Activated B cell treated with CpG ODN at 0.5 μM for 24 hours (primary cell): Measurements from ENCODE around the gene MRPL55. TPM values are rescaled to one million over a fixed set of nuclear protein-coding genes. Genes with fewer than 3 reads are reported as not detected.
"Not testable (repeated sequence)": the region's sequence is repeated elsewhere in the genome, so short reads cannot be mapped to it uniquely, and the experiment has no call there.

ENCODE experiments used
- ATAC-seq: fragments of 200-7000 bp; cut with Tn5 transposase; one replicate; pipeline ENCODE4 v1.10.0; 2021; ENCODE audit warnings: low read depth, mild to moderate bottlenecking, moderate library complexity
- CTCF ChIA-PET: fragments of 350-600 bp; sonication (Branson Sonifier 250); formaldehyde crosslinking; loops from one replicate; lab custom pipeline; 2021; ENCODE audit warnings: antibody characterized with exemption; lab: Charles Lee
- POLR2A ChIA-PET: fragments of 350-600 bp; sonication (Branson Sonifier 250); formaldehyde crosslinking; loops from one replicate; lab custom pipeline; 2021; ENCODE audit warnings: antibody characterized with exemption; lab: Charles Lee
- DNase-seq: peaks from one replicate; pipeline ENCODE4 v3.0.0; 2022
- H3K27ac Mint-ChIP-seq: one replicate; pipeline ENCODE4 v1.8.0; 2020; ENCODE audit warnings: mixed read lengths
- H3K27me3 Mint-ChIP-seq: one replicate; pipeline ENCODE4 v1.8.0; 2021; ENCODE audit warnings: mixed read lengths
- H3K36me3 Mint-ChIP-seq: one replicate; pipeline ENCODE4 v1.8.0; 2021; ENCODE audit warnings: low read depth, mixed read lengths
- H3K4me1 Mint-ChIP-seq: one replicate; pipeline ENCODE4 v1.8.0; 2021; ENCODE audit warnings: mixed read lengths
- H3K4me3 Mint-ChIP-seq: one replicate; pipeline ENCODE4 v1.8.0; 2020; ENCODE audit warnings: mild to moderate bottlenecking, mixed read lengths
- H3K9me3 Mint-ChIP-seq: one replicate; pipeline ENCODE4 v1.8.0; 2020; ENCODE audit warnings: mixed read lengths
- CTCF ChIP-seq: fragments of 200-600 bp; IDR thresholded peaks from one replicate; pipeline ENCODE4 v1.8.0; 2022; ENCODE audit warnings: antibody characterized with exemption, mild to moderate bottlenecking
- intact Hi-C: fragments of 100-400 bp; cut with micrococcal nuclease; formaldehyde crosslinking; loops from one replicate; pipeline ENCODE4 v1.15.1; 2024
- total RNA-seq: library from RNA; stranded (reverse); gene quantifications from 2 replicates; pipeline ENCODE4 v1.2.3, GENCODE V29; 2022

Gene MRPL55
- total RNA-seq, 1 donor from 2014 or later: 34.0 TPM

DNA sequence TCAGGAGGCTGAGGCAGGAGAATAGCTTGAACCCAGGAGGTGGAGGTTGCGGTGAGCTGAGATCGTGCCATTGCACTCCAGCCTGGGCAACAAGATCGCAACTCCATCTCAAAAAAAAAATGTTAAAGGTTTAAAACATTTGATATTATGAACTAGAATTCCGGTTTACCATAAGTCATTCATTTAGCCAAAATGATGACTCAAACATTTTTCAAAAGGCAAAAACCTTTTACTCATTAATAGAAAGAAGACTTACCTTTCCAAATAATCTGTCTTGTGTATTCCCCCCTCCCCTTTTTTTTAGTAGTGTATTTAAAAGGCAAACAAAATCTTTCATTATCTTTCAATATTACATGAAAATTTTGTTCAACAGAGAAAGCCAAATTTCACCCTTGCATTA lies 8.2 kb upstream of the MRPL55 start:
- H3K27me3 Mint-ChIP-seq: no peaks in the 10 kb centered on the region
- no peak overlapping the region for H3K27ac Mint-ChIP-seq
- H3K4me3 Mint-ChIP-seq: no peak overlapping the region
- H3K9me3 Mint-ChIP-seq: no peaks in the 10 kb centered on the region
- DNase-seq: no peak
- CTCF ChIA-PET: no interaction called here
- no peaks in the 10 kb centered on the region for H3K36me3 Mint-ChIP-seq
- intact Hi-C loops: no loop called here
- H3K4me1 Mint-ChIP-seq: peaks cover 9% of the 10 kb centered on the region
- POLR2A ChIA-PET: no interaction called here
- no peak for TF ChIP-seq CTCF
- no peak for ATAC-seq

DNA sequence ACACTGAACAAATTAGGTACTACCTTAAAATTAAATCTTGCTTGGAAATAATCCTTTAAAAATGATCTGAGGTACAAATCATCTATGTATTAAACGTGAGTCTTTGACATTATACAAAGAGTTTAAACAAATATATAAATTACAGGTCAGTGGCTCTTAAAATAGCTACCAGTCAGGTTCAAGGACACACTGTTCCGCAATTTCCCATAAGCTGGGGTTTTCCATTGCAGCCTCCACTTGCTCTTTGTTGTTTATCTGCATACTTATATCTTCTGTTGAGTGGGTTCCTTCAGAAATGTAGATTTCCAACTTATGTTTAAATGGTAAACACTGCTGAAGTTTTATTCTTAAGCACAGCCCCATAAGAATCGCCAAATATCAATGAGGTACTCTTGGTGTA lies 5.7 kb upstream of the MRPL55 start:
- no peak overlapping the region for H3K27ac Mint-ChIP-seq
- TF ChIP-seq CTCF: no peak
- DNase-seq (no peak), ATAC-seq (no peak)
- intact Hi-C loops: no loop called here
- H3K4me1 Mint-ChIP-seq: peaks cover 5% of the 10 kb centered on the region
- H3K4me3 Mint-ChIP-seq: no peak overlapping the region
- H3K36me3 Mint-ChIP-seq: no peaks in the 10 kb centered on the region
- no peaks in the 10 kb centered on the region for H3K27me3 Mint-ChIP-seq
- H3K9me3 Mint-ChIP-seq: no peaks in the 10 kb centered on the region
- ChIA-PET POLR2A (interaction anchor here (0.9 kb wide), 1 partner anchor 31 kb away, joined by 3 read pairs; no protein-coding TSS in a partner anchor), CTCF (no interaction called here)

- H3K27ac Mint-ChIP-seq: no peak overlapping the region
- peaks cover 7% of the 10 kb centered on the region for H3K36me3 Mint-ChIP-seq
- POLR2A ChIA-PET: interaction anchor here (0.7 kb wide), 1 partner anchor 9 kb away, joined by 3 read pairs; no protein-coding TSS in a partner anchor
These were observed 3.5 kb upstream of the MRPL55 start for GRCh38 chr1:228112617-228113016.

GRCh38 chr1:228112167-228112566 lies 3.1 kb upstream of the MRPL55 start:
- intact Hi-C loops: no loop called here

More at GRCh38 chr1:228112617-228113016, 3.5 kb upstream of the MRPL55 start:
- TF ChIP-seq CTCF: no peak
- Mint-ChIP-seq H3K9me3 (no peaks in the 10 kb centered on the region), H3K4me3 (no peak overlapping the region), H3K27me3 (no peaks in the 10 kb centered on the region), H3K4me1 (peaks cover 21% of the 10 kb centered on the region)
- CTCF ChIA-PET: no interaction called here
- intact Hi-C loops: no loop called here
- no peak for DNase-seq
- ATAC-seq: no peak

GRCh38 chr1:228111315-228111714 lies 2.2 kb upstream of the MRPL55 start:
- H3K4me3 Mint-ChIP-seq, ATAC-seq, H3K9me3 Mint-ChIP-seq, intact Hi-C loops, H3K27me3 Mint-ChIP-seq, CTCF ChIA-PET, H3K27ac Mint-ChIP-seq, DNase-seq: not testable (repeated sequence)
- Mint-ChIP-seq H3K36me3 (peaks cover 16% of the 10 kb centered on the region), H3K4me1 (peaks cover 21% of the 10 kb centered on the region)
- POLR2A ChIA-PET: interaction anchor here (0.5 to 2.6 kb wide), 4 partner anchors 27 to 66 kb away, joined by 3 to 47 read pairs (median 16); partner anchors contain the start of genes ARF1 and IBA57

More at GRCh38 chr1:228112167-228112566, 3.1 kb upstream of the MRPL55 start:
- ATAC-seq: no peak
- ChIA-PET CTCF (no interaction called here), POLR2A (interaction anchor here (0.6 to 0.7 kb wide), 2 partner anchors 10 to 376 kb away, joined by 3 read pairs; no protein-coding TSS in a partner anchor)
- TF ChIP-seq CTCF: no peak
- DNase-seq: no peak
- Mint-ChIP-seq H3K4me3 (no peak overlapping the region), H3K36me3 (peaks cover 9% of the 10 kb centered on the region), H3K4me1 (peaks cover 21% of the 10 kb centered on the region), H3K27me3 (no peaks in the 10 kb centered on the region), H3K9me3 (no peaks in the 10 kb centered on the region), H3K27ac (no peak overlapping the region)

DNA sequence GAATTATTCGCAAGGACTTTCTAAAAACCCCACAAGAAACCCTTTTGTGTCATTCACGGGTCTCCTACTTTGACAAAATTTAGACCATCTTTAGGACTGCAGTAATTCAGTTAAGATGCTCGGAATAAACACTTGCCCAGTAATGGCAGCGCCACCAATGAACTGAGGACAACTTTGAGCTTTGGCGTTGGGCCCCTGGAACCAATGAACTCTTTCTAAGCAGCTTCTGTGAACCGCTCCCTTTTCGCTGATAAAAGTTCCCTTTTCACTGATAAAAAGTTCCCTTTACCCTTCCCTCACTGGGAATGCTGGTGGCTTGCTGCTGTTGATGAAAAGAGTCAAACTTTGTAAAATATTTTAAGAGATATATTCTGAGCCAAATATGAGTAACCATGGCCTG lies 1.5 kb upstream of the MRPL55 start:
- ATAC-seq (no peak), DNase-seq (no peak)
- no peak for TF ChIP-seq CTCF
- ChIA-PET CTCF (no interaction called here), POLR2A (interaction anchor here (0.7 to 2.6 kb wide), 4 partner anchors 20 to 348 kb away, joined by 3 to 47 read pairs (median 14); partner anchors contain the start of gene IBA57)
- Mint-ChIP-seq H3K27me3 (no peaks in the 10 kb centered on the region), H3K36me3 (peaks cover 20% of the 10 kb centered on the region), H3K9me3 (no peaks in the 10 kb centered on the region), H3K4me3 (no peak overlapping the region), H3K4me1 (peaks cover 21% of the 10 kb centered on the region), H3K27ac (no peak overlapping the region)
- intact Hi-C loops: no loop called here
